OCI-LY7 (cell line): ENCODE data around the gene FBXW8. TPM values are rescaled to one million over a fixed set of nuclear protein-coding genes. Genes with fewer than 3 reads are reported as not detected.

Experiments used
- BruUV-seq: library from RNA; stranded (reverse); fragments of 400-500 nt; replicated peaks from 2 replicates; lab custom pipeline; 2021; lab: Mats Ljungman, UMichigan
- CTCF ChIA-PET: fragments of 300-600 bp; sonication (Branson Sonifier 250); formaldehyde crosslinking; loops from one replicate; lab custom pipeline; 2022; ENCODE audit warnings: antibody characterized with exemption; ENCODE audit not compliant: unreplicated experiment; lab: Charles Lee
- POLR2A ChIA-PET: fragments of 300-600 bp; sonication (Branson Sonifier 250); formaldehyde crosslinking; loops from one replicate; lab custom pipeline; 2022; ENCODE audit warnings: antibody characterized with exemption; lab: Charles Lee
- DNase-seq: peaks from one replicate; pipeline ENCODE4 v3.0.0-alpha.2; 2015; ENCODE audit warnings: low spot score
- H2AFZ ChIP-seq: fragments of 200-600 bp; sonication (generic), shearing (Covaris generic); 2 replicates; pipeline ENCODE4 v1.6.1; 2014; ENCODE audit warnings: mild to moderate bottlenecking, antibody characterized with exemption, low read length, moderate library complexity
- H3K27ac ChIP-seq: fragments of 200-600 bp; sonication (generic); 2 replicates; pipeline ENCODE4 v1.5.1; 2014; ENCODE audit warnings: mixed run types, low read depth, mild to moderate bottlenecking, moderate library complexity, low read length, inconsistent platforms; ENCODE audit not compliant: poor library complexity, severe bottlenecking
- H3K36me3 ChIP-seq: fragments of 200-600 bp; sonication (generic); 2 replicates; pipeline ENCODE4 v1.6.1; 2014; ENCODE audit warnings: mild to moderate bottlenecking, antibody characterized with exemption, low read length, moderate library complexity, mixed read lengths; ENCODE audit not compliant: insufficient read depth
- H3K4me1 ChIP-seq: fragments of 200-600 bp; sonication (generic); 2 replicates; pipeline ENCODE4 v1.5.1; 2014; ENCODE audit warnings: mild to moderate bottlenecking, low read length; ENCODE audit not compliant: insufficient read depth, poor library complexity, severe bottlenecking
- H3K4me2 ChIP-seq: fragments of 200-600 bp; sonication (generic); 2 replicates; pipeline ENCODE4 v1.6.1; 2014; ENCODE audit warnings: mild to moderate bottlenecking, low read length
- H3K4me3 ChIP-seq: fragments of 200-600 bp; sonication (generic); 2 replicates; pipeline ENCODE4 v1.5.1; 2014; ENCODE audit warnings: mild to moderate bottlenecking, low read depth, low read length; ENCODE audit not compliant: poor library complexity, severe bottlenecking
- H3K79me2 ChIP-seq: fragments of 200-600 bp; sonication (generic); 2 replicates; pipeline ENCODE4 v1.6.1; 2016; ENCODE audit warnings: low read depth, mild to moderate bottlenecking, low read length, moderate library complexity, mixed read lengths; ENCODE audit not compliant: insufficient read depth
- H3K9me2 ChIP-seq: fragments of 200-600 bp; sonication (generic); 2 replicates; pipeline ENCODE4 v1.6.1; 2016; ENCODE audit warnings: mild to moderate bottlenecking, low read length, mixed read lengths; ENCODE audit not compliant: insufficient read depth
- H3K9me3 ChIP-seq: fragments of 200-600 bp; sonication (generic); 2 replicates; pipeline ENCODE4 v1.6.1; 2014; ENCODE audit warnings: mild to moderate bottlenecking, mixed run types, low read length, mixed read lengths
- H4K20me1 ChIP-seq: fragments of 200-600 bp; sonication (generic); 2 replicates; pipeline ENCODE4 v1.6.1; 2014; ENCODE audit warnings: mild to moderate bottlenecking, antibody characterized with exemption, low read length, moderate library complexity, mixed read lengths; ENCODE audit not compliant: insufficient read depth
- EZH2phosphoT487 ChIP-seq: fragments of 200-600 bp; sonication (generic); IDR thresholded peaks from 2 replicates; pipeline ENCODE4 v1.6.1; 2018; ENCODE audit warnings: low read depth, borderline replicate concordance, mild to moderate bottlenecking, mixed run types, antibody characterized with exemption, low read length, moderate library complexity, mixed read lengths
- intact Hi-C: fragments of 100-400 bp; cut with micrococcal nuclease; formaldehyde crosslinking; loops from one replicate; pipeline ENCODE4 v1.10.0; 2022; ENCODE audit not compliant: unreplicated experiment
- total RNA-seq, 2 experiments: library from RNA; depleted of rRNA in 1 of 2; stranded (reverse); fragments of >200 nt in 1 of 2; shearing (Covaris generic) in 1 of 2; gene quantifications; 2 replicates each; pipeline ENCODE4 v1.2.3, GENCODE V29; 2014 to 2022
- TF ChIP-seq, protein P1 (sequence below): fragments of 200-600 bp; sonication (generic); conservative IDR thresholded peaks from 2 replicates; pipeline ENCODE4 v1.5.1; 2014; ENCODE audit warnings: mild to moderate bottlenecking, antibody characterized with exemption, low read length, moderate library complexity, mixed read lengths

Gene FBXW8
- total RNA-seq, 2 experiments from 2014 or later = 29.8 to 34.0 TPM

DNA sequence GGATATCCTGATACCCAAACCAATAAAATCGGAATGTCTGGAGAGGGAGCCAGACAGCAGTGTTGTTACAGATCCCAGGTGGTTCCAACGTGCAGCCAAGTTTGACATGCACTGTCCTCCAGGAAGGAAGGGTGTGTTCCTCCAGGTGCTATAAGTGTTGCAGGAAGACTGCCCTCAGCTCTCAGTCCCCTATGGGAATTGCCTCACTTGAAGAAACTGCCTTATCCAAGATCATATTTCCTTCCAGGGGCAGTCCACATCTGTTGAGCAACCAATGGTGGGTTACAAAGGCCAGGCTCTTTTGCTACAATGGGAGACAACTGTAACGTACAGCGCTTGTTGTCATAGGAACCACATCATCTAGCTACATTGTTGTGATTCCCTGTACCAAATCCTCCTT lies 13.3 kb upstream of the FBXW8 start:
- CTCF ChIA-PET = interaction anchor here (0.5 to 1.0 kb wide), 3 partner anchors 12 to 260 kb away, joined by 3 read pairs; no protein-coding TSS in a partner anchor
- Histone ChIP-seq H4K20me1 (no peaks in the 10 kb centered on the region), H3K27ac (no peak overlapping the region), H3K9me3 (no peaks in the 10 kb centered on the region), H3K36me3 (no peaks in the 10 kb centered on the region), H3K79me2 (no peaks in the 10 kb centered on the region), H3K4me1 (no peaks in the 10 kb centered on the region), H3K4me3 (no peak overlapping the region), H2AFZ (no peak overlapping the region), H3K9me2 (no peaks in the 10 kb centered on the region), H3K4me2 (no peak overlapping the region)
- intact Hi-C loops = no loop called here
- POLR2A ChIA-PET = interaction anchor here (0.6 to 1.7 kb wide), 6 partner anchors 12 to 171 kb away, joined by 3 to 7 read pairs (median 3); no protein-coding TSS in a partner anchor
- DNase-seq = no peak
- TF ChIP-seq, protein P1, sequence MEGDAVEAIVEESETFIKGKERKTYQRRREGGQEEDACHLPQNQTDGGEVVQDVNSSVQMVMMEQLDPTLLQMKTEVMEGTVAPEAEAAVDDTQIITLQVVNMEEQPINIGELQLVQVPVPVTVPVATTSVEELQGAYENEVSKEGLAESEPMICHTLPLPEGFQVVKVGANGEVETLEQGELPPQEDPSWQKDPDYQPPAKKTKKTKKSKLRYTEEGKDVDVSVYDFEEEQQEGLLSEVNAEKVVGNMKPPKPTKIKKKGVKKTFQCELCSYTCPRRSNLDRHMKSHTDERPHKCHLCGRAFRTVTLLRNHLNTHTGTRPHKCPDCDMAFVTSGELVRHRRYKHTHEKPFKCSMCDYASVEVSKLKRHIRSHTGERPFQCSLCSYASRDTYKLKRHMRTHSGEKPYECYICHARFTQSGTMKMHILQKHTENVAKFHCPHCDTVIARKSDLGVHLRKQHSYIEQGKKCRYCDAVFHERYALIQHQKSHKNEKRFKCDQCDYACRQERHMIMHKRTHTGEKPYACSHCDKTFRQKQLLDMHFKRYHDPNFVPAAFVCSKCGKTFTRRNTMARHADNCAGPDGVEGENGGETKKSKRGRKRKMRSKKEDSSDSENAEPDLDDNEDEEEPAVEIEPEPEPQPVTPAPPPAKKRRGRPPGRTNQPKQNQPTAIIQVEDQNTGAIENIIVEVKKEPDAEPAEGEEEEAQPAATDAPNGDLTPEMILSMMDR = no peak
- no peak for TF ChIP-seq EZH2phosphoT487
- BruUV-seq = no TSS peak

DNA sequence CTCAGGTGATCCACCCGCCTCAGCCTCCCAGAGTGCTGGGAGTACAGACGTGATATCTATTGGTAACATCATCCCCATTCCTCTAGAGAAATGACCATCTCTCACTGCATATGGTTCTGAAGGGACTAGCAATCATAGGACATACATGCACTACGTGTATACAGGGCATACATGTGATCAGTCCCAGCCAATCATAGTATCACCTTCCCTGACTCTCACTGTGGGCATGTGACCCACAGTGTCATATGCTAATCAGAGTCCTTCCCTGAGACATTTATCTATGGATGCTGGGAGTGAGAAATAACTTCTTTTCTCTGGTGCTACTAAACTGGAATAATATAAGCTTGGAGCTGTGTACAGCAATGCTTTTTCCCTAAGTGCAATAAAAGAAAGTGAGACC lies 12.1 kb upstream of the FBXW8 start:
- CTCF ChIA-PET = interaction anchor here (1.0 kb wide), 1 partner anchor 10 kb away, joined by 3 read pairs; no protein-coding TSS in a partner anchor
- no peak overlapping the region for H3K4me2 ChIP-seq
- POLR2A ChIA-PET = interaction anchor here (0.6 to 1.7 kb wide), 6 partner anchors 14 to 71 kb away, joined by 3 to 5 read pairs (median 3); no protein-coding TSS in a partner anchor
- TF ChIP-seq EZH2phosphoT487 = no peak
- TF ChIP-seq, protein P1 = no peak
- no peak overlapping the region for H3K4me3 ChIP-seq
- intact Hi-C loops = no loop called here
- no peaks in the 10 kb centered on the region for H3K4me1 ChIP-seq
- H2AFZ ChIP-seq = no peak overlapping the region
- no peaks in the 10 kb centered on the region for H4K20me1 ChIP-seq
- no peaks in the 10 kb centered on the region for H3K79me2 ChIP-seq
- no peak overlapping the region for H3K27ac ChIP-seq
- no peaks in the 10 kb centered on the region for H3K9me2 ChIP-seq
- no TSS peak for BruUV-seq
- H3K36me3 ChIP-seq = no peaks in the 10 kb centered on the region
- no peaks in the 10 kb centered on the region for H3K9me3 ChIP-seq
- DNase-seq = no peak

DNA sequence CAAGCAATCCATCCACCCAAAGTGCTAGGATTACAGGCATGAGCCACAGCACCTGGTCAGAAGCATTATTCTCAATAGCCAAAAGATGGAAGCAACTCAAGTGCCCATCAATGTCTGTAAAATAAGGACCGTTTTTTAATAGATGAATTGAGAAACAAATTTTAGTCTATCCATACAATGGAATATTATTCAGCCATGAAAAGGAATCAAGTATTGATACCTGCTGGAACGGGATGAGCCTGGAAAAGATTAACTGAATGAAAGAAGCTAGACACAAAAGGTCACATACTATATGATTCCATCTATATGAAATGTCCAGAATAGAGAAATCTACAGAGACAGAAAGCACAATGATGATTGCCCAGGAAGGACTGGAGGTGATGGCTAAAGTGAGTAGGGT lies 9.1 kb upstream of the FBXW8 start:
- H3K9me3 ChIP-seq = no peaks in the 10 kb centered on the region
- POLR2A ChIA-PET = no interaction called here
- H3K27ac ChIP-seq = no peak overlapping the region
- no peaks in the 10 kb centered on the region for H4K20me1 ChIP-seq
- CTCF ChIA-PET = no interaction called here
- H2AFZ ChIP-seq = no peak overlapping the region
- H3K4me2 ChIP-seq = no peak overlapping the region
- TF ChIP-seq, protein P1 = no peak
- TF ChIP-seq EZH2phosphoT487 = no peak
- H3K9me2 ChIP-seq = no peaks in the 10 kb centered on the region
- no peak overlapping the region for H3K4me3 ChIP-seq
- H3K79me2 ChIP-seq = no peaks in the 10 kb centered on the region
- intact Hi-C loops = no loop called here
- DNase-seq = no peak
- H3K4me1 ChIP-seq = no peaks in the 10 kb centered on the region
- no peaks in the 10 kb centered on the region for H3K36me3 ChIP-seq
- no TSS peak for BruUV-seq
